HepG2 (cell line): ENCODE data around the gene LHB.

Source experiments
- FOXJ3 ChIP-seq: sonication (generic); formaldehyde crosslinking; IDR thresholded peaks from 2 replicates; pipeline ENCODE4 v1.4.0; 2020; ENCODE audit warnings: missing genetic modification reagents, mild to moderate bottlenecking, borderline replicate concordance
- HDAC6 ChIP-seq: fragments of 200-600 bp; sonication (generic); IDR thresholded peaks from 2 replicates; pipeline ENCODE4 v1.7.0; 2017; ENCODE audit warnings: mild to moderate bottlenecking, antibody characterized with exemption, low read length, low read depth
- NFIC ChIP-seq: IDR thresholded peaks from 2 replicates; pipeline ENCODE4 v1.6.1; 2012; ENCODE audit warnings: mild to moderate bottlenecking, low read length, inconsistent platforms
- RAD21 ChIP-seq: fragments of 450-650 bp; formaldehyde crosslinking; IDR thresholded peaks from 2 replicates; pipeline ENCODE4 v1.5.0; 2020; ENCODE audit warnings: mild to moderate bottlenecking
- SIN3A ChIP-seq: IDR thresholded peaks from 2 replicates; pipeline ENCODE4 v1.6.1; 2011; ENCODE audit warnings: low read depth, mild to moderate bottlenecking, control low read depth, low read length, borderline replicate concordance
- ZFP36L2 ChIP-seq: sonication (generic); formaldehyde crosslinking; IDR thresholded peaks from 2 replicates; pipeline ENCODE4 v1.4.0; 2020; ENCODE audit warnings: missing genetic modification reagents
- ZSCAN30 ChIP-seq: sonication (generic); formaldehyde crosslinking; IDR thresholded peaks from 2 replicates; pipeline ENCODE4 v1.5.0; 2020; ENCODE audit warnings: mild to moderate bottlenecking, missing genetic modification reagents
- TF ChIP-seq, protein P1 (sequence below): sonication (generic); formaldehyde crosslinking; IDR thresholded peaks from 2 replicates; pipeline ENCODE4 v1.5.0; 2020; ENCODE audit warnings: mild to moderate bottlenecking, missing genetic modification reagents, moderate library complexity

DNA sequence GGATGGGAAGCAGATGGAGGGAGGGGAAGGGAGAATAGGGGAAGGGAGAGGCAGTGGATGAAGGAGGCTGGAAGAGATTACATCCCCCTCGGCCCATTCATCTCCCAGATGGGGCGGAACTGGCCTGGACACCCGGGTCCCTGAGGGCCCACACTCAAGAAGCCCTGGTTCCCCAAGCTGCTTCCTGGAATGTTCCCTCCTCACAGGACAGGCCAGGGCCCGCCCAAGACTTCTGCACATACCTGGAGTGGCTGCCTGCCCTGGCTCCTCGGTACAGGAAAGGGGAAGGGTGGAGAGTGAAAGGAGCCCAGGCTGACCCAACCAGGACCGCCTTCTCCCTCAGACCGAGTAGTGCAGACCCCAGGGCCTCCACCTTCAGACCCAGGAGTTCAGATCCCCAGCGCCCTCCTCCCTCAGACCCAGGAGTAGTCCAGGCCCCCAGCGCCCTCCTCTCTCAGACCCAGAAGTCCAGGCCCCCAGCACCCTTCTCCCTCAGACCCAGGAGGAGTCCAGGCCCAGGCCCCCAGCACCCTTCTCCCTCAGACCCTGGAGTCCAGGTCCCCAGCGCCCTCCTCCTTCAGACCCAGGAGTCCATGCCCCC, 47.2 kb upstream of the LHB start:
- TF ChIP-seq RAD21 (CRISPR knock-in tag) (no peak), HDAC6 (no peak), NFIC (no peak), SIN3A (no peak), ZFP36L2 (CRISPR knock-in tag) (no peak), FOXJ3 (CRISPR knock-in tag) (no peak), ZSCAN30 (no peak)
- TF ChIP-seq, protein P1, sequence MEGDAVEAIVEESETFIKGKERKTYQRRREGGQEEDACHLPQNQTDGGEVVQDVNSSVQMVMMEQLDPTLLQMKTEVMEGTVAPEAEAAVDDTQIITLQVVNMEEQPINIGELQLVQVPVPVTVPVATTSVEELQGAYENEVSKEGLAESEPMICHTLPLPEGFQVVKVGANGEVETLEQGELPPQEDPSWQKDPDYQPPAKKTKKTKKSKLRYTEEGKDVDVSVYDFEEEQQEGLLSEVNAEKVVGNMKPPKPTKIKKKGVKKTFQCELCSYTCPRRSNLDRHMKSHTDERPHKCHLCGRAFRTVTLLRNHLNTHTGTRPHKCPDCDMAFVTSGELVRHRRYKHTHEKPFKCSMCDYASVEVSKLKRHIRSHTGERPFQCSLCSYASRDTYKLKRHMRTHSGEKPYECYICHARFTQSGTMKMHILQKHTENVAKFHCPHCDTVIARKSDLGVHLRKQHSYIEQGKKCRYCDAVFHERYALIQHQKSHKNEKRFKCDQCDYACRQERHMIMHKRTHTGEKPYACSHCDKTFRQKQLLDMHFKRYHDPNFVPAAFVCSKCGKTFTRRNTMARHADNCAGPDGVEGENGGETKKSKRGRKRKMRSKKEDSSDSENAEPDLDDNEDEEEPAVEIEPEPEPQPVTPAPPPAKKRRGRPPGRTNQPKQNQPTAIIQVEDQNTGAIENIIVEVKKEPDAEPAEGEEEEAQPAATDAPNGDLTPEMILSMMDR (CRISPR knock-in tag) = no peak
